Mesendoderm (in vitro differentiated cells): ENCODE results near the gene KLB.
A peak's percentile ranks its signal among the peaks of the same experiment; 100 is the strongest.

Experiments
- DNase-seq: peaks from one replicate; pipeline ENCODE4 v3.0.0; 2013
- H2AK5ac ChIP-seq: 2 replicates; pipeline ENCODE4 v1.6.1; 2013; ENCODE audit warnings: low read length, inconsistent platforms
- H2BK120ac ChIP-seq: 2 replicates; pipeline ENCODE4 v1.6.1; 2013; ENCODE audit warnings: low read depth, mild to moderate bottlenecking, low read length, moderate library complexity, mixed read lengths
- H2BK15ac ChIP-seq: replicated peaks from 2 replicates; pipeline ENCODE4 v1.6.1; 2013; ENCODE audit warnings: low read depth, mild to moderate bottlenecking, moderate library complexity
- H2BK5ac ChIP-seq: 2 replicates; pipeline ENCODE4 v1.6.1; 2013; ENCODE audit warnings: low read length, inconsistent platforms
- H3K18ac ChIP-seq: 2 replicates; pipeline ENCODE4 v1.6.1; 2013; ENCODE audit warnings: mild to moderate bottlenecking, low read length, mixed read lengths
- H3K23ac ChIP-seq: one replicate; pipeline ENCODE4 v1.6.1; 2013; ENCODE audit warnings: low read length
- H3K27ac ChIP-seq: 2 replicates; pipeline ENCODE4 v1.5.1; 2013; ENCODE audit warnings: low read depth, mild to moderate bottlenecking, inconsistent platforms, low read length, moderate library complexity
- H3K27me3 ChIP-seq: 2 replicates; pipeline ENCODE4 v1.6.1; 2013; ENCODE audit warnings: low read length, control low read depth, mild to moderate bottlenecking, inconsistent platforms; ENCODE audit not compliant: insufficient read depth, poor library complexity
- H3K36me3 ChIP-seq: 2 replicates; pipeline ENCODE4 v1.6.1; 2013; ENCODE audit warnings: low read length, inconsistent platforms; ENCODE audit not compliant: control insufficient read depth, insufficient read depth
- H3K4ac ChIP-seq: one replicate; pipeline ENCODE4 v1.6.1; 2013; ENCODE audit warnings: low read depth, mild to moderate bottlenecking, low read length, moderate library complexity
- H3K4me1 ChIP-seq: 2 replicates; pipeline ENCODE4 v1.6.1; 2013; ENCODE audit warnings: low read depth, low read length, inconsistent platforms; ENCODE audit not compliant: control insufficient read depth
- H3K4me2 ChIP-seq: 2 replicates; pipeline ENCODE4 v1.6.1; 2013; ENCODE audit warnings: low read length
- H3K4me3 ChIP-seq: 2 replicates; pipeline ENCODE4 v1.5.1; 2013; ENCODE audit warnings: mild to moderate bottlenecking, low read length
- H3K56ac ChIP-seq: one replicate; pipeline ENCODE4 v1.6.1; 2013; ENCODE audit warnings: low read length
- H3K79me1 ChIP-seq: 2 replicates; pipeline ENCODE4 v1.6.1; 2013; ENCODE audit warnings: low read length, inconsistent platforms
- H3K79me2 ChIP-seq: 2 replicates; pipeline ENCODE4 v1.6.1; 2013; ENCODE audit warnings: mild to moderate bottlenecking, low read length; ENCODE audit not compliant: control insufficient read depth, insufficient read depth
- H3K9ac ChIP-seq: 2 replicates; pipeline ENCODE4 v1.6.1; 2013; ENCODE audit warnings: low read length, inconsistent platforms
- H4K5ac ChIP-seq: one replicate; pipeline ENCODE4 v1.6.1; 2013; ENCODE audit warnings: low read length
- H4K8ac ChIP-seq: one replicate; pipeline ENCODE4 v1.6.1; 2013; ENCODE audit warnings: low read depth, mild to moderate bottlenecking, control low read depth, low read length, moderate library complexity
- WGBS: extraction: QIAGEN DNeasy Blood & Tissue Kit; methylation state at CpG from one replicate; pipeline ENCODE4 v1.1.7; 2013; ENCODE audit warnings: low lambda C conversion rate, missing lambda C conversion rate; ENCODE audit not compliant: insufficient coverage; ENCODE audit errors: extremely low coverage; 5-methylcytosine and 5-hydroxymethylcytosine counted together

Gene KLB

GRCh38 chr4:39467464-39467863, 60.7 kb downstream of the KLB start:
- Histone ChIP-seq H4K8ac (no peak overlapping the region), H3K79me2 (no peaks in the 10 kb centered on the region), H2AK5ac (no peak overlapping the region), H2BK5ac (no peak overlapping the region), H3K56ac (no peak overlapping the region), H3K79me1 (no peaks in the 10 kb centered on the region), H4K5ac (no peak overlapping the region), H3K27ac (no peak overlapping the region), H3K18ac (no peak overlapping the region), H3K4me1 (no peaks in the 10 kb centered on the region), H3K4me2 (no peak overlapping the region), H3K9ac (no peak overlapping the region), H2BK15ac (no peak overlapping the region), H3K27me3 (no peaks in the 10 kb centered on the region), H3K23ac (no peak overlapping the region), H3K4me3 (no peak overlapping the region), H2BK120ac (no peak overlapping the region), H3K4ac (no peak overlapping the region), H3K36me3 (peaks cover 1% of the 10 kb centered on the region)
- DNase-seq = no peak
- no CpG with 5 or more reads among the region's 4 CpGs for WGBS

GRCh38 chr4:39469429-39470077, 62.8 kb downstream of the KLB start:
- H3K79me1 ChIP-seq = no peaks in the 10 kb centered on the region
- H3K18ac ChIP-seq = no peak overlapping the region
- H3K79me2 ChIP-seq = no peaks in the 10 kb centered on the region
- H3K4me1 ChIP-seq = no peaks in the 10 kb centered on the region
- H3K4me3 ChIP-seq = no peak overlapping the region
- no CpG with 5 or more reads among the region's 4 CpGs for WGBS
- no peak overlapping the region for H3K27ac ChIP-seq
- no peak overlapping the region for H2AK5ac ChIP-seq
- peaks cover 1% of the 10 kb centered on the region for H3K36me3 ChIP-seq
- no peak overlapping the region for H4K8ac ChIP-seq
- no peak overlapping the region for H4K5ac ChIP-seq
- peak; percentile 93 for DNase-seq
- H3K27me3 ChIP-seq = no peaks in the 10 kb centered on the region
- no peak overlapping the region for H3K56ac ChIP-seq
- no peak overlapping the region for H3K4ac ChIP-seq
- no peak overlapping the region for H2BK15ac ChIP-seq
- no peak overlapping the region for H2BK120ac ChIP-seq
- no peak overlapping the region for H2BK5ac ChIP-seq
- no peak overlapping the region for H3K4me2 ChIP-seq
- H3K23ac ChIP-seq = no peak overlapping the region
- peak overlapping the region; percentile 10 for H3K9ac ChIP-seq

- Histone ChIP-seq H3K27ac (no peak overlapping the region), H3K27me3 (no peaks in the 10 kb centered on the region), H3K79me2 (no peaks in the 10 kb centered on the region), H2BK15ac (no peak overlapping the region), H3K79me1 (no peaks in the 10 kb centered on the region), H3K4ac (no peak overlapping the region), H3K18ac (no peak overlapping the region), H2BK5ac (no peak overlapping the region), H3K23ac (no peak overlapping the region), H3K4me3 (no peak overlapping the region), H2AK5ac (no peak overlapping the region), H4K5ac (no peak overlapping the region), H2BK120ac (no peak overlapping the region), H3K36me3 (peaks cover 1% of the 10 kb centered on the region), H3K9ac (no peak overlapping the region), H4K8ac (no peak overlapping the region), H3K4me2 (no peak overlapping the region), H3K56ac (no peak overlapping the region), H3K4me1 (no peaks in the 10 kb centered on the region)
- no peak for DNase-seq
- WGBS = no CpG with 5 or more reads among the region's 1 CpG
Measured at GRCh38 chr4:39470402-39470801, 63.7 kb downstream of the KLB start.

GRCh38 chr4:39472396-39472795, 65.7 kb downstream of the KLB start:
- H4K5ac ChIP-seq = no peak overlapping the region
- no peaks in the 10 kb centered on the region for H3K79me2 ChIP-seq
- no peak overlapping the region for H3K4ac ChIP-seq
- H2BK5ac ChIP-seq = no peak overlapping the region
- no peak overlapping the region for H4K8ac ChIP-seq
- H3K79me1 ChIP-seq = no peaks in the 10 kb centered on the region
- no peak overlapping the region for H3K23ac ChIP-seq
- H3K27me3 ChIP-seq = no peaks in the 10 kb centered on the region
- H3K4me2 ChIP-seq = no peak overlapping the region
- no peak overlapping the region for H3K27ac ChIP-seq
- H3K18ac ChIP-seq = no peak overlapping the region
- H3K4me3 ChIP-seq = no peak overlapping the region
- H3K36me3 ChIP-seq = peaks cover 1% of the 10 kb centered on the region
- H2AK5ac ChIP-seq = no peak overlapping the region
- no peak overlapping the region for H3K9ac ChIP-seq
- DNase-seq = no peak
- WGBS = no CpG with 5 or more reads among the region's 3 CpGs
- H2BK120ac ChIP-seq = no peak overlapping the region
- no peaks in the 10 kb centered on the region for H3K4me1 ChIP-seq
- H3K56ac ChIP-seq = no peak overlapping the region
- H2BK15ac ChIP-seq = no peak overlapping the region

GRCh38 chr4:39476187-39476895, 69.6 kb downstream of the KLB start:
- Histone ChIP-seq H2BK15ac (no peak overlapping the region), H3K27ac (no peak overlapping the region)
- no CpG with 5 or more reads among the region's 5 CpGs for WGBS

More at GRCh38 chr4:39476187-39476895, 69.6 kb downstream of the KLB start:
- Histone ChIP-seq H2BK5ac (no peak overlapping the region), H3K4me2 (no peak overlapping the region), H3K23ac (no peak overlapping the region), H3K9ac (no peak overlapping the region), H4K8ac (no peak overlapping the region), H3K27me3 (no peaks in the 10 kb centered on the region), H3K79me2 (no peaks in the 10 kb centered on the region), H3K79me1 (no peaks in the 10 kb centered on the region), H3K4ac (no peak overlapping the region), H3K4me3 (no peak overlapping the region), H3K56ac (no peak overlapping the region), H2BK120ac (no peak overlapping the region), H3K18ac (no peak overlapping the region), H3K36me3 (no peaks in the 10 kb centered on the region), H2AK5ac (no peak overlapping the region), H3K4me1 (no peaks in the 10 kb centered on the region), H4K5ac (no peak overlapping the region)
- no peak for DNase-seq
